Measurements from ENCODE around the gene MEF2C. TPM values are rescaled to one million over a fixed set of nuclear protein-coding genes. Genes with fewer than 3 reads are reported as not detected.

Gene MEF2C
- total RNA-seq, 8 experiments from 2014 or later: 2.0 to 143 (median 21.7) TPM

DNA sequence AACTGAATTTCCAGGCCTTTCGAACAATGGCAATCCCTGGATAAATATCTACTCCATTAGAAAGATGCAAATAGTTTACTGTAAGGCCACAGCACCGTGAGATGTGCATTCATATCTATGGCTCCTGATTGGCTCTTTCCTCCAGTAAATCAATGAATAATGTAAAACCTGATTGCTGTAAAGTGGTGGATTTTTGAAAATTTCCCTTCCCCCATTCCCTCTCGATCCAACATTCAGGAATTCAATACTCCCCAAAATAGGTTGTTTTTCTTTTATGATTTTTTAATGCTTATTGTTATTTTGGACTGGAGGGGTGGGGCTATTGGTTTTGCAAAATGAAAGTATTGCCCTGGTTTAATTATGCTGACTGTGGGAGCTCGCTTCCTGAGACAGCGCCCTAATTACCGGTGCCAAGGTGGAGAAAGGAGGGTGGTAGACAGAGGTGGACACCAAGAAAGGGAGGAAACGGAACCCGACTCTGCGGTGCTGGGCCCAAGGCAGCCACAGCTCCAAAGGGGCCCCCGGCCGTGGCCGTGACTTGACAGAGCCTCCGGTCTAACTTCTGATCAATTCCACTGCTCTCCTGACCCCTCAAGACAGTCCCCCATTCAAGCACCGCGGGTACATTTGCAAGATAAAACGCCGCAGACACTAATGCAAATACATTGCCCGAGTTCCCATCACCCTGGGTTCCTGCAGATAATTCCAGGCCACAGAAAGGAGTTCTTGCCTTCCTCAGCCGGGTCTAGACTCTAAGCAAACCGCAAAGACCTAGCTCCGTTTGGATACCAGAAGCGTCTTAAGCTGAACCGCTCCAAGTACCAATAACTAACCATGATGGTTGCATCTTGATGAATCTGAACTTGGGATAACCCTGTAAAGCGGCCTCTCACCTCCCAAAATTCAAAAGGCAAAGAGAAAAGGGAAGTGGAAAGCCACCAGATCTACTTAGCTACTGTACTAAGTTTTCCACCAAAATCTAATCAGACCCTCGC lies 211.2 kb downstream of the MEF2C start:
- H3K4me3 ChIP-seq: peak overlapping the region; percentile 76 to 97 (median 96)
- in situ Hi-C loops (cut with MboI; ENCODE audit: low pct_unique_long_range_greater_than_20kb in 2 of 9, low sequenced_read_pairs in 9 of 9, unreplicated experiment in 9 of 9): loop anchor here in 7 of 9 experiments (10.0 to 25.0 kb wide), 6 partner anchors 185 to 535 kb away; partner anchors contain the start of gene TMEM161B (in 1 of the 7)
- peak in 1 of 8 experiments; percentile 14 for ATAC-seq (replicated peaks in 6 of 8)
- H3K27ac ChIP-seq: peak overlapping the region; percentile 95 to 98
- no peaks in the 10 kb centered on the region for H3K4me1 ChIP-seq (replicated peaks in 1 of 2)
- WGBS, 10 experiments: 0 to 21% (median 5%) methylated on average over 1 to 16 of the region's 25 CpGs

DNA sequence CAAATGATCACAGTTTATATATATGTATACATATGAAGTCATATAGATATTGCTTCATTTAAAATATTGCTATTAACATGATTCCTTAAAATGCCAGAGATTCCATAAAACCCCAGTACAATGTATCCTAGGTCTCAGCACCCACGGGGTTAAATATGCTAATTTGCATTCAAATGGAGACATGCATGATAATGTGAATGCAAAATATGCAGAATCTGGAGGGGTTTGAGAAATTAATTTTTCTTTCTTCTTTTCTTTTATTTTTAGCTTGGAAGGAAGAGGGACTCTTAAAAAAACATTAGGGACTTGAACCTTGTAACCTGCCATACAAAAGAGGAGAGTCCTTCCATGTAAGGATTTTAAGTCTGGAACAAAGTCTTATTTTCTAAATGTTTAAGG lies 211.9 kb downstream of the MEF2C start:
- H3K27ac ChIP-seq: peak overlapping the region; percentile 95 to 98
- no peak for ATAC-seq (replicated peaks in 6 of 8)

DNA sequence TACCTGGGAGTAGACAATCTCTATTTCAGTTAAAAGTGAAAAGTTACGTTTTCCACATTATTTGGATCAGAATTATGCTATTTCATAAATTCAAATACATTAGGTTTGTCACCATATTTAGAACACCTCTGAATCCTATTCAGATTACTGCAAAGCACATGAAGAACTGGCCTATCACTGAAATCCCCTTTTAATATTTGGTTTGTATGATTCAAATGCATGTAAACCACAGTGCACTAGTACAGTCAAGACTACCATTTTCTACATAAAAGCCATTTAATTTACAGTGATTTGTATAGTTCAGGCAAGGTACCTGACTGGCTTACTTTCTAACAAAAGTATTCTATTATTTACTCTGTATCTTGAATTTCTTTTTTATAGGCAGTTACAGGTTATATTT lies 212.5 kb downstream of the MEF2C start:
- in situ Hi-C loops (cut with MboI; ENCODE audit: low pct_unique_long_range_greater_than_20kb in 2 of 9, low sequenced_read_pairs in 9 of 9, unreplicated experiment in 9 of 9): loop anchor here in 7 of 9 experiments (10.0 to 25.0 kb wide), 6 partner anchors 183 to 533 kb away; partner anchors contain the start of gene TMEM161B (in 1 of the 7)
- Histone ChIP-seq H3K4me3 (peak overlapping the region; percentile 76 to 97 (median 96)), H3K4me1 (replicated peaks in 1 of 2) (no peaks in the 10 kb centered on the region), H3K27ac (peak overlapping the region in 1 of 2 donors; percentile 98)
- ATAC-seq (replicated peaks in 6 of 8): no peak
- 14 to 67% (median 36%) methylated on average over 1 of the region's 1 CpG; no CpG with 5 or more reads in 3 of the 10 experiments for WGBS, 10 experiments

More for the DNA sequence above, 211.9 kb downstream of the MEF2C start:
- Histone ChIP-seq H3K4me3 (peak overlapping the region; percentile 76 to 97 (median 96)), H3K4me1 (replicated peaks in 1 of 2) (no peaks in the 10 kb centered on the region)
- WGBS, 10 experiments: 0 to 40% (median 0%) methylated on average over 1 of the region's 1 CpG; no CpG with 5 or more reads in 2 of the 10 experiments
- in situ Hi-C loops (cut with MboI; ENCODE audit: low pct_unique_long_range_greater_than_20kb in 2 of 9, low sequenced_read_pairs in 9 of 9, unreplicated experiment in 9 of 9): loop anchor here in 7 of 9 experiments (10.0 to 25.0 kb wide), 6 partner anchors 184 to 534 kb away; partner anchors contain the start of gene TMEM161B (in 1 of the 7)

DNA sequence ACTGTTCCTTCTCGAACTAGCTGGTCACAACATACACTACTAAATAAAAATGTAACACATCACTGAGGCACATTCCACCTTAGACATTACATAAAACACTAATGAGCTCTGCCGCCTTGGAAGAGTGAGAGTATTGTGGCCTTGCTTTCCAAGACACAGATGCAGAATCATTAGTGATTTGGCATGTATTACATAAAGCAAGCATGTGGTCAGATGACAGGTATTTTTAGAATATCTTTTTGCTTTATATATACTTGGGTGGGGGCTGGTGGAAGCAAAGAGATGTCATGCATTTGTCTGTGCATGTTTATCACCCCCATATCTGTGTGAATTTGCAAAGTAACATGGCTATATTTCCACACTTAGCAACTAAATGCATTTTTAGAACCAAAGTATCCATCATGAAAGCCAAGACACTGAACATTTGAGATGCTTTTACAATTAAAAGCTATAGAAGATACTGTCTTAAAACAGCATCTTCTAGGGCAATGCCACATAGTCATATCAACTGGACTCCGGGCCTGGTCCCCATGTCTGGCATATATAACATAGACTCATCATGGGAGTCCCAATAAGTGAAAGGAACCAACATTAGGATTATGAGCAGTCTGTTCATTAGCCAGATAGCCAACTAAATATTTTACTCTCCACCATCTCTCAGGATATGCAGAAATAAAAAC lies 213.5 kb downstream of the MEF2C start:
- peak overlapping the region; percentile 76 to 97 (median 96) for H3K4me3 ChIP-seq
- WGBS, 10 experiments: 6 to 80% (median 44%) methylated on average over 1 to 3 of the region's 3 CpGs; no CpG with 5 or more reads in 1 of the 10 experiments
- H3K27ac ChIP-seq: peak overlapping the region; percentile 18 to 26
- in situ Hi-C loops (cut with MboI; ENCODE audit: low pct_unique_long_range_greater_than_20kb in 2 of 9, low sequenced_read_pairs in 9 of 9, unreplicated experiment in 9 of 9): loop anchor here in 8 of 9 experiments (10.0 to 25.0 kb wide), 7 partner anchors 182 to 1255 kb away; partner anchors contain the start of genes CCNH (in 1 of the 8) and TMEM161B (in 1 of the 8)
- no peaks in the 10 kb centered on the region for H3K4me1 ChIP-seq (replicated peaks in 1 of 2)
- no peak for ATAC-seq (replicated peaks in 6 of 8)

DNA sequence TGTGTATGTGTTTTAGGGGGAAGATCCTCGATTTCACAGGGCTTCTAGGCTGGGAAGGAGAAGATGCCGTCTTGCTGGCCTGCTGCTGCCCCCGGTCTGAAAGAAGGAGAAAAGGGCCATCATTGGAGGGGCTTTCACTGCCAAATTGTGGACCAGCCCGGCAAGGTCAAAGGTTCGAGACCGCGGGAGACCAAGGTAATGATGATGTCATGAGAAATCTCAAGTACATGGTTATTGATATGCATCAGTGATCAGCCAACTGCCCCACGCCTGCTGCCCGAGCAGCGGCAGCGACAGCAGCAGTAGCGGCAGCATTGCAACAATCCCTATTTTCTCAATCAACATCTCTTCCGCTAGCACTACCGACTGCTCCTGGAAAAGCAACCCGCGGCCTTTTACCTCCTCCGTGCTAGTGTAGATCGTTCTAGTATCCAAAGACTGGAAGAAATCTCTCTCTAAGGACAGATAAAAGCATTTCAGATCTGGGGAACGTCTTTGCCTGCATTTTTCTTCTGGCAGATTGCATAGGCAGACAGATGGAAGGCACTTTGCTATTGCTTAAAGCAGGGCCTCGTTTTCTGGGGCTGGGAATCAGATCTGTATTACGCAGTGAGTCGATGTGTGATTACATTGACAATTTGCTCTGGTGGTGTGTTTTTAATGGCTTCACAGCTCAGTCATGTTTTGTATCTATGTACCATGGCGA lies 215.3 kb downstream of the MEF2C start:
- WGBS, 10 experiments: 0 to 49% (median 7%) methylated on average over 2 to 19 of the region's 23 CpGs
- peak overlapping the region; percentile 76 to 97 (median 96) for H3K4me3 ChIP-seq
- peak overlapping the region; percentile 90 to 91 for H3K27ac ChIP-seq
- ATAC-seq (replicated peaks in 6 of 8): peak; percentile 14 to 43 (median 28)
- no peaks in the 10 kb centered on the region for H3K4me1 ChIP-seq (replicated peaks in 1 of 2)
- in situ Hi-C loops (cut with MboI; ENCODE audit: low pct_unique_long_range_greater_than_20kb in 2 of 9, low sequenced_read_pairs in 9 of 9, unreplicated experiment in 9 of 9): loop anchor here in 8 of 9 experiments (10.0 to 25.0 kb wide), 7 partner anchors 180 to 1253 kb away; partner anchors contain the start of genes CCNH (in 1 of the 8) and TMEM161B (in 1 of the 8)
